Smooth muscle cell of the brain vasculature (primary cell): ENCODE measurements around the gene DNAJC22.
A peak's percentile ranks its signal among the peaks of the same experiment; 100 is the strongest.
"Not testable (repeated sequence)": the region's sequence is repeated elsewhere in the genome, so short reads cannot be mapped to it uniquely, and the experiment has no call there.

ENCODE experiments used
- DNase-seq: peaks from one replicate; pipeline ENCODE4 v3.0.0-alpha.2; 2012; ENCODE audit warnings: low read depth, low spot score

DNAJC22 gene

GRCh38 chr12:49331380-49332222 is 15.1 kb upstream of the DNAJC22 start:
- peak; percentile 46 for DNase-seq

GRCh38 chr12:49332441-49332861 is 14.2 kb upstream of the DNAJC22 start:
- DNase-seq: no peak

- DNase-seq: no peak
Measured at GRCh38 chr12:49332891-49333371, 13.8 kb upstream of the DNAJC22 start.

DNA sequence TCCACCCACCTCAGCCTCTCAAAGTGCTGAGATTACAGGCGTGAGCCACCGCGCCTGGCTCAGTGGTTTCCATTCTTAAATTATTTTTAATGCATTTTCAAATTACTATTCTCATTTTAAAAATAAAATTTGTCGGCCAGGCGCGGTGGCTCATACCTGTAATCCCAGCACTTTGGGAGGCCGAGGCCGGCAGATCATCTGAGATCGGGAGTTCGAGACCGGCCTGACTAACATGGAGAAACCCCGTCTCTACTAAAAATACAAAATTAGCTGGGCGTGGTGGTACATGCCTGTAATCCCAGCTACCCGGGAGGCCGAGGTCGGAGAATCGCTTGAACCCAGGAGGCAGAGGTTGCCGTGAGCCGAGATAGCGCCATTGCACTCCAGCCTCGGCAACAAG is 12.9 kb upstream of the DNAJC22 start:
- not testable (repeated sequence) for DNase-seq

DNA sequence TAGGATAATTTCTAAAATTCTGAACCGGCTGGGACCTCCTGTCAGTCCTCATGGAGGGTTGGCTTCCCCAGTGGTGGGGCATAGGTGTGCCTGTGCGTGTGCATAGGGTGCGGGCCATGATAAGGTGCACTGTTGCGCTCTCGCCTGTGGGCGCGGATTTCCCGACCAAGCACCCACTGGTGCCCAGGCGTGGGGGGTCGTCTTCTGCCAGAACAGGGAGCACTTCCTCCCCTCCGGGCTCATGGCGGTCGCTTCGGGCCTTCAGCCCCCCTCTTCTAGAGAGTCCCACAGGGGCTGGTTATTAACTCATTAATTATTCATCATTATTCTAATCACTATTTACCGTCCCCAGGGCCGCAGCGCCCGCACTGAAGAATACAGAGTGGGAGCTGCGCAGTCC is 12.5 kb upstream of the DNAJC22 start:
- no peak for DNase-seq

- no peak for DNase-seq
Measured at GRCh38 chr12:49334681-49335080, 12.0 kb upstream of the DNAJC22 start.

GRCh38 chr12:49335118-49335954 is 11.4 kb upstream of the DNAJC22 start:
- no peak for DNase-seq

DNA sequence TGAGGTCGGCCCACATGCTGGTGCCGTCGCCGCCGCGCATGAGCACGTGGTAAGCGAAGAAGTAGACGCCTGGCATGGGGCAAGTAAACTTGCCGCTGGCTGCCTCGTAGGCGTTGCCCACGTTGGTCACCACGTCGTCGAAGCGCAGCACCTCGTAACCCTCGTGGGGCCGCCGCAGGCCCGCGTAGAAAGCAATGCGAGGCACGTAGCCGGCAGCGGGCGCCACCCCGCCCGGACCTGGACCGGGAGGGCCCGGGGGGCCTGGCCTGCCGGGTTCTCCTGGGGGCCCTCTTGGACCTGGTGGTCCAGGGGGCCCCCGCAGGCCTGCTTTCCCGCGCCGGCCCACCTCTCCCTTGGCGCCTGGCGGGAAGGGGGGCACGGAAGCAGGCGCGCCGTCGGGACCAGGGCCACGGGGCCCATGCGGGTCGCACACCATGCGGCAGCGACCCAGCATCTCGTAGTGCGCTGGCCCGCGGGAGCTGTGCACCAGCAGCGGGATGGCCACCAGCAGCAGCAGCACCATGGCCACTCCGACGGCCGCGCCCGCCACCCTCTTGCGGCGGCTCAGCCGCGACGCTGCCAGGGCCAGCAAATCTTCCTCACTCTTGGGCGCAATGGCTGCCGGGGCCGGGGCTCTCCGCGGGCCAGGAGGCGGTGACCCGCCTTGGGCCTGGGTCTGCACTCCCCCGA is 10.6 kb upstream of the DNAJC22 start:
- DNase-seq: no peak

DNA sequence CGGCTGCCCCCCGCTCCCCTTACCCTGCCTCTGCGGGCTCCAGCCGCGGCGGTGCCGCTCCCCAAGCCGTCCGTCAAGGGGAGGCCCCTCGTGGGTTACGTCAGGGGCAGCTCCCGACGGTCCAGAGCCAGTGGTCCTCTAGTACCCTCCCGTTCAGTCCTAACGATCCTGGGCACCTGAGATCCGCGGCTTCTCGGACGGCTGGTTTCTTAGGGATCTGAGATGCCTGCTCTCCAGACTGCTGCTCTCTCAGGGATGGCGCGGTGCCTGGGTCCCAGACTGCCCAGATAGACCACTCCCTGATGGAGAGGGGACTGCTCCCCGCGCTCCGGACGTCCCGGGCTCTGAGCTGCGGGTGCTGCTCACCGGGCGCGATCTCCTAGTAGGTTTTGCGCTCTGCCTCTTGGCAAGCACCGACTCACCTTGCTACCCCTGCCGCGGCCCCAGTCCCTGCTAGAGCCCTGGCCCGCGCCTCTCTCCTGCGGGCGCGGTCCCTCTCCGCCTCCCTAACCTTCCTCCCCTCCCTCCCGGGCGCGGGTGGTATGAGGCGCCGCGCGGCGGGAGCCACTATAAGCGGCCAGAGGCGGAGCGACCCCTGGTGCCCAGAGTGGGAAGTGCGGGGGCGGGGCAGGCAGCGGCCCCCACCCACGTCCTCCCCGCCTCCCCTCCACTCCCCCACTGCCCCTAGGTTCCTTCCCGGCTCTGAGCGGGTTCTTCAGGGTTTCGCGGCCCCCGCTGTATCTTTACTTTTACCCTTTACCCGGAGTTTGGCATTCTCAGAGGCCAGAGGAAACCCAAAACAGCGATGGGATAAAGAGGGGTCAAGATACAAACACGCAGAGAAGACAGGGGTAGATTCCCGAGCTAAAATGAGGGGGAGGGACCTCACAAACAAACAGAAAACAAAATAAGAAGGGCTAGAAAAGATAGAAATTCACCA is 9.8 kb upstream of the DNAJC22 start, which contains the start of gene C1QL4:
TSS of gene C1QL4 (minus strand) at position 544 of the 940 bp plus-strand sequence. CDS start 711 bp downstream, outside the sequence.
- no peak for DNase-seq

GRCh38 chr12:49338830-49339463 is 7.7 kb upstream of the DNAJC22 start:
- DNase-seq: no peak

DNA sequence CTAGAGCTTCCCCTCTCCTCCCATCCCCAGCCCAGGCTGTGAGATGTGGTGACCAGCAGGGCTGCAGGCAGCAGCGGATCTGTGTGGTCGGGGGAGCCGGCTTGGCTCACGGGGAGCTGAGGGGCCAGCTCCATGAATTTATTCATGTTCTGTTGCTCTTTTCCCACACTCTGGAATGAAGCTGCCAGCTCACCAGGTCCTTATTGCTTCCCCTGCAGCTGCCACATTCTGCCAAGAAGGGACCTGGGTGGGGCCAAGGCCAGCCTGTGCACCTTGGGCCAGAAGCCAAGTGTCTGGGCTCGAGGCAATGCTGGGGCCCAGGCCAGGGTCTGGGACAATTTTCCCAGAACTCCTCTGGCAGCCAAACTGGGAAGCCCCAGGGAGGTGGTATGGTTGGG is 7.2 kb upstream of the DNAJC22 start:
- DNase-seq: no peak

DNA sequence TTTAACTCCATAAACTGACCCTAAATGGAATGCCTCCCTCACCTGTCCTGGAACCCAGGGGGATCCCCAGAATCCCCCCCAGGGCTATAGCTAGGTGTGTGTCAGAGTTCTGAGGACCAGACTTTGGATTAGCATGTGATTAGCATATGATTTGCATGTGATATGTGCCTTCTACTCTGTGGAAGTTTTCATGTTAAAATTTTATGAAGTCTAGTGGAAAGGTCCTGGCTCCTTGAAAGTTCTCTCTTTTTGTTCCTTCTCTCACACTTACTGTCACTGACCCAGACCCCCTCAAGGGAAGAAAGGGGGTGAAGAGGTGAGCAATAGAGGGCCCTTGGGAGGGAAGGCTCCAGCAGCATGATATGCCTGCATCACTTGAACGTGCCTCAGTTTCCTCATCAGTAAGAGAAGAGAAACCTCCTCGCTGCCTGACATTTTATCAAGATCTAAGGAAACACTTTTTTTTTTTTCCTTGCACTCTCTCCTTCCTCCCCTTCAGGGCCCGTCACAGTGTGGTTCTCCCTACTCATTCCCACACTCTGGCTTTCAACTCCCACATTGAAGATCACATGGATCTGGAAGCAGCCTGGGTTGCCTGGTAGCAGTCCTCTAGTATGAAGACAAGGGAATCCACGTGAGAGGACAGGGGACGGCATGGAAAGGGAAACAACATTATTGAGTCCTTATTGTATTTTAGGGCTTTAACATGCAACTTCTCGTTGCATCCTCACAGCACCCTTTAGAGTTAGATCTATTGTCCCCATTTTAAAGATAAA is 6.4 kb upstream of the DNAJC22 start:
- no peak for DNase-seq

- no peak for DNase-seq
Measured at GRCh38 chr12:49340971-49341776, 5.5 kb upstream of the DNAJC22 start.

- DNase-seq: no peak
Measured at GRCh38 chr12:49341777-49342065, 5.0 kb upstream of the DNAJC22 start.

- no peak for DNase-seq
Measured at GRCh38 chr12:49342066-49342913, 4.4 kb upstream of the DNAJC22 start.

DNA sequence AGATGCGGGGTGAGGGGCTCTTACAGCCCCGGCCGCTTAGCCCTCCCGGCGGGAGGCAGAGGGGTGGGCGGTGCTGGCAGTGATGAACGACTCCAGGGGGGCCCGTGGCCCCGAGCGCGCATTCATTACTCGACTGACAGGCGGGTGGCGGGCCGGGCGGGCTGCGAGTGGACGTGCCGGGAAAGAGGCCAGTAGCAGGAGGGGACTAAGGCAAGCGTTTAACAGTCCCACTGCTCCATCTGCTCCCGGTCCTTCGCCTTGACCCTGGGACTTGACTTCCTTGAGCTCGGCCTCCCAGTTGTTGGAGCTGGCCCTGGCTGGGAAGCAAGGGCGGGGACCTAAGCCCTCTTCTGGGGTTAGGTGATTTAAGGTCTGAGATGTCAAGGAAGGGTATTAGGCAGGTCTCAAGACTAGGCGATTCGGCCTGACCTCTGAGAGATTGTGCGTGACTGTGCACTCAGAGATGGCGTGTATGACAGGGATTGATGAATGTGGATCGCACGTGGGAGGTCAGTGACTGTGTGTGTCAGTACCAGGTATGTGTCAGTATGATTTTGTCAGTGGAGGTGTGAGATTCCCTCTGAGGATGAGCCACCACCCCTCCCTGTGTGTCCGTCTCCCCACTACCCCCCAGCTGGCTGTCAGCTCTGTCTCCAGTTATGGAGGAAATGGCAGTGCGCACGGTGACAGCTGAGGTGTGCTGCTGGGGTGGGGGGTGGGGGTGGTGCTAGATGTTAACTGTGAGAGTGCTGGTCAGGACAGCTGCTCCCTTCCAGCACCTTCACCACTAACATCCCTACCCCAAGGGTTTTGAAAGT is 3.6 kb upstream of the DNAJC22 start:
- DNase-seq: no peak

DNA sequence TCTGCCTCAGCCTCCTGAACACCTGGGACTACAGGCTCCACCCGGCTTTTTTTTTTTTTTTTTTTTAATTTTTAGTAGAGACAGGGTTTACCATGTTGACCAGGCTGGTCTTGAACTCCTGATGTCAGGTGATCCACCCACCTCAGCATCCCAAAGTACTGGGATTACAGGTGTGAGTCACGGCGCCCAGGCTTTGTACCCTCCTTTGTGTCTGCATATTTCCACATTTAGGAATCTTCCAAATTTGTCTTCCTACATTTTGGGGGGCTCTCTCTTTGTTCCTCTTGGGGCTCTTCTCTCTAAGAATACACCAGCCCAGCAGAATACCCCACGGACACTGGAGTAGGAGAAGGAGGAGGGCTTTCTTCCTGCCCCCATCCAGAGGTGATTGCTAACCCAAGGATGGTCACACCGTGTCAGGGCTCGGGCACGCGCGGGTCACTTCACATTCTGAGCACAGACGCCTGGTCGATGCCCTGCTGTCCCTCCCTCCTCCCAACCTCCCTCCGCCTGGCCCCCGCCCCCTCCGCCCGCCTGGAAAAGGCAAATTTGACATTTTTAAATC is 2.1 kb upstream of the DNAJC22 start:
- no peak for DNase-seq
